LNCaP clone FGC (cell line): Measurements from ENCODE around the gene DPM1.

Source experiments
- DNase-seq: peaks from one replicate; pipeline ENCODE4 v3.0.0-alpha.2; 2011; ENCODE audit warnings: low read depth
- H3K4me3 ChIP-seq: 2 replicates; pipeline ENCODE4 v1.5.1; 2011; ENCODE audit warnings: mild to moderate bottlenecking, low read depth, low read length, control low read depth
- CTCF ChIP-seq: IDR thresholded peaks from 2 replicates; pipeline ENCODE4 v1.5.1; 2012; ENCODE audit warnings: mild to moderate bottlenecking; ENCODE audit not compliant: control insufficient read depth, insufficient read depth; ENCODE audit errors: extremely low read depth

DPM1 gene

DNA sequence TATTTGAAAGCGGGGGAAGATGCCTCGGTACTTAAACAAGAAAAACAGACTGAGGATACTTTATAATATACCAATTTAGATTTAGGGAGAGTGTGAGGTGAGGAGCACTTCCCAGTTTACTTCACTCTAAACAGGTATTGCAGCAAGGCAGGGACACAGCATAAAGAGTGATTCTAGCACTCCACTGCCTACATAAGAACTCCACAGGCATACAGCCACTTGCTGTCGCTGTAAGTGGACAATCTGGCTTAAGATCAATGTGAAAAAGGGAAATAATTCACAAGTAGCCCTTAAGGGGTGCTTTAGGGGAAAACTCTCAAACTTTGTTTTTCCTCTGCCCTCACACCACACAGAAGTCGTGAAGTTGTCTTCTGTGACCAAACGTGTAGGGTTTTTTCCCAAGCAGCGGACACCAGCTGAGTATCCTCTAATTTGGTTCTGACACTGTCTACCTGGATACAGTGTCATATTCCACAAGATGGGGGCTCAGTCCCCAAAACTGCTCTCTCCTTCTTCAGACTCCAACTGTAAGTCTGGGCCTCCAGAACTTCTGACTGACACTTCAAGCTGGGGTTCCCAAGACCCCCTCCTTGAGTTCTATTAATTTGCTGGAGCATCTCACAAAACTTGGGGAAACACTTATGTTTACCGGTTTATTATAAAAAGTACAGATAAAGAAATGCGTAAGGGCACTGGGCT lies 36.4 kb downstream of the DPM1 start:
- no peak for DNase-seq
- no peak overlapping the region for H3K4me3 ChIP-seq
- no peak for TF ChIP-seq CTCF

DNA sequence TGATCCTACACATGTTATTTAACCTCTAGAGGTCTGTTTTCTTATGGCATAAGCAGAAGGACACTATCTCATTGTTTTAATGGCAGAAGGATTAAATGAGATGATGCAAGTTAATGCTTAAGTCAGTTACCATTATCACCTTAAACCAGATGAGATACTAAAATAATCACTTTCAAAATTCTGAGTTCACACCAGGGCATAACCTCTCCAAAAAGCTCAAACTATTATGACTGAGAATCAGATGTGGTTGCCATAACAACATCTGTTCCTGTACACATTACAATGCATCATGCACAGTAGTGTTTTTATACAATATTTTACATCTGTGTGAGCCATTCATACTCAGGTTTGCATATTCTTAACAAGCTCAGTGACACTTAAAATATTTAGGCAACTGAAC lies 37.3 kb downstream of the DPM1 start:
- no peak for TF ChIP-seq CTCF
- H3K4me3 ChIP-seq = no peak overlapping the region
- DNase-seq = no peak

GRCh38 chr20:50919567-50919966 lies 38.8 kb downstream of the DPM1 start:
- no peak for DNase-seq
- no peak overlapping the region for H3K4me3 ChIP-seq
- no peak for TF ChIP-seq CTCF

- H3K4me3 ChIP-seq = no peak overlapping the region
- TF ChIP-seq CTCF = no peak
- no peak for DNase-seq
Observed at GRCh38 chr20:50918403-50918802, 39.9 kb downstream of the DPM1 start.

GRCh38 chr20:50916934-50917333 lies 41.4 kb downstream of the DPM1 start:
- no peak for DNase-seq
- H3K4me3 ChIP-seq = no peak overlapping the region
- no peak for TF ChIP-seq CTCF

DNA sequence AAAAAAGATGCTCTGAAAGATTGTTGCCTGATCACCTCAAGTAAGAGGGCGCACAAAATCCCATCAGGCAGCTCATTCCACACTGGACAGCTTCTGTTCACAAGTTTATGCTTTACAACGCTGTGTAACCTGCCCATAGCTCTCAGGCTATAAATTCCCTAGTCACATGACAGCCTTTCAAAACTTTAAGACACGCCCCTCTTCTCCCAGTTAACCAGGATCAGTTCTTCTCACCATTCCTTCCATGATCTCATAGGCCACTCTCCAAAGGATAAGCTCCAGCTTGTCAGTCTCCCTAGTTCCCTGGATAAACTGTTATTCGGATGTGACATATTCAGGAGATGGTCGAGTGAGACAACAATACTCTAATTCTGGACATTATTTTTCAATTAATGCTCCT lies 42.1 kb downstream of the DPM1 start:
- peak; percentile 40 for DNase-seq

More for the DNA sequence above, 42.1 kb downstream of the DPM1 start:
- TF ChIP-seq CTCF = no peak
- H3K4me3 ChIP-seq = no peak overlapping the region
